ENCODE results near the gene QRFP.

QRFP gene

GRCh38 chr9:130895481-130896232, 955 bp downstream of the QRFP start:
- TF ChIP-seq, protein P1, sequence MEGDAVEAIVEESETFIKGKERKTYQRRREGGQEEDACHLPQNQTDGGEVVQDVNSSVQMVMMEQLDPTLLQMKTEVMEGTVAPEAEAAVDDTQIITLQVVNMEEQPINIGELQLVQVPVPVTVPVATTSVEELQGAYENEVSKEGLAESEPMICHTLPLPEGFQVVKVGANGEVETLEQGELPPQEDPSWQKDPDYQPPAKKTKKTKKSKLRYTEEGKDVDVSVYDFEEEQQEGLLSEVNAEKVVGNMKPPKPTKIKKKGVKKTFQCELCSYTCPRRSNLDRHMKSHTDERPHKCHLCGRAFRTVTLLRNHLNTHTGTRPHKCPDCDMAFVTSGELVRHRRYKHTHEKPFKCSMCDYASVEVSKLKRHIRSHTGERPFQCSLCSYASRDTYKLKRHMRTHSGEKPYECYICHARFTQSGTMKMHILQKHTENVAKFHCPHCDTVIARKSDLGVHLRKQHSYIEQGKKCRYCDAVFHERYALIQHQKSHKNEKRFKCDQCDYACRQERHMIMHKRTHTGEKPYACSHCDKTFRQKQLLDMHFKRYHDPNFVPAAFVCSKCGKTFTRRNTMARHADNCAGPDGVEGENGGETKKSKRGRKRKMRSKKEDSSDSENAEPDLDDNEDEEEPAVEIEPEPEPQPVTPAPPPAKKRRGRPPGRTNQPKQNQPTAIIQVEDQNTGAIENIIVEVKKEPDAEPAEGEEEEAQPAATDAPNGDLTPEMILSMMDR (IDR thresholded peaks at IDR 0.05; ENCODE audit: insufficient read depth, low read length, poor library complexity, severe bottlenecking) = no peak
- Histone ChIP-seq H3K4me3 (replicated peaks; ENCODE audit: low read depth, low read length) (no peak overlapping the region), H3K27me3 (replicated peaks; ENCODE audit: control insufficient read depth, insufficient read depth, low read length) (no peaks in the 10 kb centered on the region; the same call in 1 of the 2 replicates), H3K36me3 (ENCODE audit: control insufficient read depth, insufficient read depth, low read length) (peaks cover 2% of the 10 kb centered on the region; the same call in 1 of the 2 replicates)
- DNase-seq (ENCODE audit: extremely low read depth, insufficient read length) = no peak

DNA sequence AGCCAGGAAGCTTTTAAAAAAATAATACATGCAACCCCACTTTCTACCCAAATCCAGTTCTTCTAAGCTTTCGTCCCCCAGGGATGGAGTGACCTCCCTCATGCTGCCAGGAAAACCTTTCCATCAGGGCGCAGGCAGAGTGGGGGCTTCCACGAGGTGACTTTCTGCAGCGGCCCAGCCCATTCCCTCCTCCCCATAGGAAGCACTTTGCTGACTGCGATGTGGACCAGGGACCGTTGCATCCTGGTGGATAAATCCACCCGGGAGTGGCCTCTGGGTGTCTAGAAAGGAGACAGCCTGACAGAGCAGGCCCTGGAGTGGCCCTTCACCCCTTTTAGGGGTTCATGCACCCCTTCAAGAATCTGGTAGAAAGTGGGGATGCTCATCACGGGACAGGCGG, 1.6 kb downstream of the QRFP start:
- TF ChIP-seq, protein P1 (IDR thresholded peaks at IDR 0.05; ENCODE audit: insufficient read depth, low read length, poor library complexity, severe bottlenecking) = no peak

DNA sequence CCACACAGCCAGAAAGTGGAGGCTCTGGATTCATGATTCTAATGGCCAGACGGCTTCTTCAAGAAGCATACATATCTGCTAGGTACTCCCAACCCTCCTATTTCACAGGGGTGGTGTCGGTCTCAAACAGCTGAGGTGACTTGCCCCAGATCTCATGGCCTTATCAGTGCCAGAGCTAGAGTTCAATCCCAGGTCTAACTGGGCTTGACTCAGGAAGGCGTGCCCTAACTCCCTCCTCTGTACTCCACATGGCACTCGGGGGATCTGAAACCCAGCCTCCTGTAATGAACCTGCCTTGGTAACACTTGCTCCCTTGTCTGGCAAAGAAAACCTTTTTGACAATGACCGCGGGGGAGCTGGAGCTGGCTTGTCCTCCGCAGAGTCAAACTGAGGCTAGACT, 2.1 kb downstream of the QRFP start:
- TF ChIP-seq, protein P1 (IDR thresholded peaks at IDR 0.05; ENCODE audit: insufficient read depth, low read length, poor library complexity, severe bottlenecking) = no peak
- no peak overlapping the region for H3K4me3 ChIP-seq (replicated peaks; ENCODE audit: low read depth, low read length)
- no peak for DNase-seq (ENCODE audit: extremely low read depth, insufficient read length)
- H3K36me3 ChIP-seq (ENCODE audit: control insufficient read depth, insufficient read depth, low read length) = peaks cover 2% of the 10 kb centered on the region; the same call in 1 of the 2 replicates
- no peaks in the 10 kb centered on the region for H3K27me3 ChIP-seq (replicated peaks; ENCODE audit: control insufficient read depth, insufficient read depth, low read length)

More for the DNA sequence above, 1.6 kb downstream of the QRFP start:
- Histone ChIP-seq H3K4me3 (replicated peaks; ENCODE audit: low read depth, low read length) (no peak overlapping the region), H3K27me3 (replicated peaks; ENCODE audit: control insufficient read depth, insufficient read depth, low read length) (no peaks in the 10 kb centered on the region; the same call in 1 of the 2 replicates), H3K36me3 (ENCODE audit: control insufficient read depth, insufficient read depth, low read length) (peaks cover 2% of the 10 kb centered on the region; the same call in 1 of the 2 replicates)
- DNase-seq (ENCODE audit: extremely low read depth, insufficient read length) = no peak

- TF ChIP-seq, protein P1 (IDR thresholded peaks at IDR 0.05; ENCODE audit: insufficient read depth, low read length, poor library complexity, severe bottlenecking) = no peak
- no peaks in the 10 kb centered on the region for H3K27me3 ChIP-seq (replicated peaks; ENCODE audit: control insufficient read depth, insufficient read depth, low read length)
- DNase-seq (ENCODE audit: extremely low read depth, insufficient read length) = no peak
Measured at GRCh38 chr9:130893341-130894101, 3.1 kb downstream of the QRFP start.

DNA sequence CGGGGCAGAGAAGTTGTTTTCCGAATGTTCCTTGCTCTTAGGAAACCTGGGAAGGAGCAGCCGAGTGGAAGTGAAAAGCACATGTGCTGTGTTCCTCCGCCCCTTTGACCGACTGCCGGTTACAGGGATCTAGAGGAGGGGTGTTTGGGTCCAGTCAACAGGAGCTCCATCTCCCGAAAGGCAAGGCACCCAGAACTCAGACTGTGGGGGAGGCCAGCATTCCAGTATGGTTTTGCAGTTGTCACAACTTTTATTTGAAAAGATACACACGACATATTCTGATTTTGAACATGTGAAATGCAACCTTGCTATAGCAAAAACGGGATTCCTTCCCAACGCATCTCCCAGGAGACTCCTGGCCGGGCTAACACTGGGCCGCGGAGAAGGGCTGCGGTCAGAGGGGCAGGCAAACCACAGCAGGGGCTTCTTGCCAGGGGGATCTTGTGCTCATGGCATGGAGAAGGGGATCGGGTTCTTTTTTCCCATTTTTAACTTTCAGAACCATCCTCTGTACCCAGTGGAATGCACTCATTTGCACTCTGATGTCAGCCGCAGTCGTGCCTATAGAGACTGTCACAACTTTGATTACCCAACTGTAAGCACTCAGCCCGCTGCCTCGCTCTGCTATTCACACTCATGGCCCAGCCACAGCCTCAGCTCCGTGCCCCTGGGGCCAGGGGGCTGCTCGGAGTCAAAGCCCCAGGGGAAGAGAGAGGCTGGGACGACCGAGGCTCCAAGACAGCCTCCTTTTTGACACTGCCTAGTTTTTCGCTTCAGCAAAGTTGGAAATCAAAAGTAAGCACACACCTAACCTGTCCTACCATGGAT, 3.9 kb downstream of the QRFP start:
- Histone ChIP-seq H3K27me3 (replicated peaks; ENCODE audit: control insufficient read depth, insufficient read depth, low read length) (no peaks in the 10 kb centered on the region), H3K4me3 (replicated peaks; ENCODE audit: low read depth, low read length) (no peak overlapping the region), H3K36me3 (ENCODE audit: control insufficient read depth, insufficient read depth, low read length) (peaks cover 4% of the 10 kb centered on the region)
- TF ChIP-seq, protein P1 (IDR thresholded peaks at IDR 0.05; ENCODE audit: insufficient read depth, low read length, poor library complexity, severe bottlenecking) = no peak
- DNase-seq (ENCODE audit: extremely low read depth, insufficient read length) = no peak

More at GRCh38 chr9:130893341-130894101, 3.1 kb downstream of the QRFP start:
- no peak overlapping the region for H3K4me3 ChIP-seq (replicated peaks; ENCODE audit: low read depth, low read length)
- peaks cover 2% of the 10 kb centered on the region for H3K36me3 ChIP-seq (ENCODE audit: control insufficient read depth, insufficient read depth, low read length)
